ENCODE data around the gene TMEM30A.
A peak's percentile ranks its signal among the peaks of the same experiment; 100 is the strongest.

TMEM30A gene

DNA sequence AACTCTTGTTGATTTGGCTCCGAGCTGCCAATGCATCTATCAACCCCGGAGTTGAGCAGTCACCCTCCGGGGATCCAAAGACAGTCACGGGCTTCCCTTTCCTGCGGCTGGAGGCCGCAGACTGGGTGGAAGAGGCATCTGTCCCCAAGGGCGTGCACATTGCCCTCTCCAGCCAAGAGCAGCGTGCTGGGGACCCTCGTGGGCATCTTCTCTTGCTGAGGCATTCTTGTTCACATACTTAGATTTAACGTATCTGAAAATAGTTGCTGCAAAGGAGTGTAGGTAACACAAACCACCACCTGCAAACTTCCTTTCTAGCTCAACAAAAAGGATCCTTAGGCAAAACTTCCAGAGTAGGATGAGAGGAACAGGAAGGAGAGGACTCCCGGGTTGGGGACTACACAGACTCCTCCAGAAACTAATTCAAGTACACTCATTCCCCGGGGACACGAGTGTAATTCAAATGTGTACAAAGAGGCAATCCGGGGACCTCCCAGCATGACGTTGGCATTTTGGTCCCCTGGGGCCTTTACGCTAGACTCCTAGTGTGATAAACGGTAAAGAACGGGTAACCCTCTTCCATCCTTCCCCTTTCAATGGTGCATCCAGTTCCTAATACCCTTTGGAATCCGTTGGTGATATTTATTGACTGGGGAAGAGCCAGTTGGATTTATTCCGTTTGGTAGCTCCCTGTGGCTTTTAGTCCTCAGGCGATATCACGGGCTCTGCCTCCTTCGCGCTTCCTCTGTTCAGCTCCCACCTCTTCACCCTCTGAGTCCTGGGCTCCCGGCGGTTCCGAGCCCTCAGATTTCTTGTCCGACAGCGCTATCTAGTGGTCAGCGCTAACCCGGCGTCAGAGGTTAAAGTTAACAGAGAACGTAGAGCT is 76.1 kb downstream of the TMEM30A start:
- TF ChIP-seq, protein P1, sequence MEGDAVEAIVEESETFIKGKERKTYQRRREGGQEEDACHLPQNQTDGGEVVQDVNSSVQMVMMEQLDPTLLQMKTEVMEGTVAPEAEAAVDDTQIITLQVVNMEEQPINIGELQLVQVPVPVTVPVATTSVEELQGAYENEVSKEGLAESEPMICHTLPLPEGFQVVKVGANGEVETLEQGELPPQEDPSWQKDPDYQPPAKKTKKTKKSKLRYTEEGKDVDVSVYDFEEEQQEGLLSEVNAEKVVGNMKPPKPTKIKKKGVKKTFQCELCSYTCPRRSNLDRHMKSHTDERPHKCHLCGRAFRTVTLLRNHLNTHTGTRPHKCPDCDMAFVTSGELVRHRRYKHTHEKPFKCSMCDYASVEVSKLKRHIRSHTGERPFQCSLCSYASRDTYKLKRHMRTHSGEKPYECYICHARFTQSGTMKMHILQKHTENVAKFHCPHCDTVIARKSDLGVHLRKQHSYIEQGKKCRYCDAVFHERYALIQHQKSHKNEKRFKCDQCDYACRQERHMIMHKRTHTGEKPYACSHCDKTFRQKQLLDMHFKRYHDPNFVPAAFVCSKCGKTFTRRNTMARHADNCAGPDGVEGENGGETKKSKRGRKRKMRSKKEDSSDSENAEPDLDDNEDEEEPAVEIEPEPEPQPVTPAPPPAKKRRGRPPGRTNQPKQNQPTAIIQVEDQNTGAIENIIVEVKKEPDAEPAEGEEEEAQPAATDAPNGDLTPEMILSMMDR (IDR thresholded peaks at IDR 0.05; ENCODE audit: low read length, missing control alignments) = peak; percentile 87
- peak; percentile 88 for DNase-seq (ENCODE audit: low read depth)
- peak overlapping the region; percentile 24 for H3K4me3 ChIP-seq (replicated peaks; ENCODE audit: low read depth, low read length)

DNA sequence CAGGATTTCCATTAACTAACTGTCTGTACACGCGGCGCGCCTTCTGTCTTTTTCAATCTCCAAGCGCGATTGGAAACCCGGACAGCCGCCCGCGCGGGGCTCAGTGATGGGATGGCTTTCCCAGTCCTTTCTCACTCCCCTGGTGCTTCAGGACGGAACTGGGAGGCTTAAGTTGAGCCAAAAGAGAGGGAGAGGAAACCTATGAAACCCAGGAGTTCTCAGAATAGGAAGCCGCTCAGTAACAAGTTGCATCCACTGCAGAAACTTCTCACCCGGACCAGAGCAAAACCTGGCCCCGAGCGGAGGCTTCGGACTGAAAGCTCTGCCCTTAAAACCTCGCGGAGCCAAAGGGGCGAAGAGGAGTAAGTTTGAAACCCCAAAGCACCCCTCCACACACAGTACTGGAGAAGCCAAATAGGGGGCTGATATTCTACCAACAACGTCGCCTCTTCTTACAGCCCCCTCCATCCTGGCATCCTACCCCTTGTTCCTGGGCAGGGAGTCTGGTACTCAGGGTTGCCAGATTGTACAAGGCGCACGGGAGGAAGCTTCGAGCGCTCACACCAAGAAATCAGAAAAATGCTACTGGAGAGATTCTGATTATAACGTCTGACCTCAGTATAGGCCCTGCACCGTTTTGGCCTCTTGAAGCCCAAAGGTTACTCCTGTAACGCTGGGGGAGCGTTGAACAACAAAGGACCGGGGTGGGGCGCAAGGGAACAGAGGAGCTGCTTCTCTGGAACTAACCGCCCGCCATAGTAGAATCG is 77.8 kb downstream of the TMEM30A start:
- peak overlapping the region; percentile 67 for H3K4me3 ChIP-seq (replicated peaks; ENCODE audit: low read depth, low read length)
- TF ChIP-seq, protein P1 (IDR thresholded peaks at IDR 0.05; ENCODE audit: low read length, missing control alignments) = no peak
- DNase-seq (ENCODE audit: low read depth) = peak; percentile 43

DNA sequence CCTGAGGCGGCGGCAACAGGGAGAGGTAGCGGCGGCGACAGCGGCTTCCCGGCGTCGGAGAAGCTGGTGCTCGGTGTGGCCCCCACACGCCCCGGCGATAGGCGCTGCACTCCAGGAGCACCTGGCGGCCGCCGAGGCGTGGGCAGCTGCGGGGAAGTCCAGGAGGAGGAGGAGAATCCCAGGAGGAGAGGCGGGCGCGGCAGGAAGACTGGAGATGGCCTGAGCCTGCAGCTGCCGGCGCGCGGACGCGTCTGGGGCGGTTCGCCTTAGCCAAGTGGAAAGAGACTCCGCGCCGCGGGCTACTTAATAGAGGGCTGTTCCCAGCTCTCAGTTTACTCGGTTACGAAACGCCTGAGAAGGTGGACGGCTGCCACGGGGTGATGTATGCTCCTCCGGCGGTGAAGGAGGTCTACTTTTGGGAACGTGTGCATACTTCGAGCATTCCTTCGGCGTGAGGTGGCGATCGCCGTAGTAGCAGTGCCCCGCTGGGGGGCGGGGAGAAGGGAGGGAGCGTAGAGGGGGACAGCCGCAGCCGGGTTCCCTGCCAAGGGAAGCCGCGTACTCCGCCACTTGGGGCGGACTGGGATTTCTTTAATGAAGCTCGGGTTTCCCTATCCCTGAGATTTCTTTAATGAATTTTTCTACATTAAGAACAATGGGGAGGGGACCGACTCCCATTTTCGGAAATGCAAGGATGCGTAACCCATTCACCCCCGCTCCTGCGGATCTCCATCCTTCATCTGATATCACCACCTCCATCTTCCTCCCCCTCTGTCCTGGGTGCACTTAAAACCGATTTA is 78.6 kb downstream of the TMEM30A start, which contains the start of gene COL12A1:
COL12A1 (minus strand) TSS at position 278 of the 800 bp plus-strand sequence. CDS start 3,261 bp downstream, outside the sequence.
- DNase-seq (ENCODE audit: low read depth) = peak; percentile 99
- peak within 1 kb of the TSS; percentile 67 for H3K4me3 ChIP-seq (replicated peaks; ENCODE audit: low read depth, low read length)
- TF ChIP-seq, protein P1 (IDR thresholded peaks at IDR 0.05; ENCODE audit: low read length, missing control alignments) = peak; percentile 4

DNA sequence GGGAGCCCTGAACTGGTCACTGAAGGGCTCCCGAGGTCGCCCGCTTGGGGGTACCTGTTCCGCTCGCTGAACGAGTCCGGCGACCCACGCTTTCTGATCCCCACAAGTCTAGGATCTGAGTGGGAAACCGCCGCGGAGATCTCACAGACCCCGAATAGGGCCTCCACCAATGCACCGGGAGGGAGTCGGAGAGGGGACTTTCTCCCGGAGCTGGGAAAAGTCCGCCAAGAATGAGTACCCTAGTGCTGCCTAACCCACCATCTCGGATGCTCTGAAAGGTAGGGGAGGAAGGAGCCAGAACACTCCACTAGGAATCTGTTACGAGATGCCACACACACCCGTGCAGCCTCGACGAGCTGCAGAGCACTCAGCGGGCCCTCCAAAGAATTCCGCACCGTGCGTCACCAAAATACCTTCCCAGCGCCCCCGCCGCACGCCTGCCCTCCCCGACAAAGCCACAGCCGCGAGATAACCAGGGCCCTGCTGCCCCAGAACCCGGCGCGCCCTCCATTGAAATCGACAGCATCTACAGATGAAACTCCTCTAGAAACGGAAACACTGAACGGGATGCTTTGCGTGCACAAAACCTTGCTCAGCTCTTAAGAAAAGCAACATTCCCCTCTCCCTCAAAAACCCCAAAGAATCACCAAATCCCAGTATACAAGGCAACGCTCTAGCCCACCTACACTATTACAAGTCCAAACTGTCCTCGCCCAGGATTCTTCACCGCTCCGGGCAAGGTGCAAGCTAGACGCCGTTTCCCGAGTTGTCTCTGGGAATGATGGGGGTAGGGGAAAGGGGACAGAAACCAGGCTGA is 79.4 kb downstream of the TMEM30A start:
- TF ChIP-seq, protein P1 (IDR thresholded peaks at IDR 0.05; ENCODE audit: low read length, missing control alignments) = no peak
- DNase-seq (ENCODE audit: low read depth) = peak; percentile 79
- peak overlapping the region; percentile 67 for H3K4me3 ChIP-seq (replicated peaks; ENCODE audit: low read depth, low read length)

DNA sequence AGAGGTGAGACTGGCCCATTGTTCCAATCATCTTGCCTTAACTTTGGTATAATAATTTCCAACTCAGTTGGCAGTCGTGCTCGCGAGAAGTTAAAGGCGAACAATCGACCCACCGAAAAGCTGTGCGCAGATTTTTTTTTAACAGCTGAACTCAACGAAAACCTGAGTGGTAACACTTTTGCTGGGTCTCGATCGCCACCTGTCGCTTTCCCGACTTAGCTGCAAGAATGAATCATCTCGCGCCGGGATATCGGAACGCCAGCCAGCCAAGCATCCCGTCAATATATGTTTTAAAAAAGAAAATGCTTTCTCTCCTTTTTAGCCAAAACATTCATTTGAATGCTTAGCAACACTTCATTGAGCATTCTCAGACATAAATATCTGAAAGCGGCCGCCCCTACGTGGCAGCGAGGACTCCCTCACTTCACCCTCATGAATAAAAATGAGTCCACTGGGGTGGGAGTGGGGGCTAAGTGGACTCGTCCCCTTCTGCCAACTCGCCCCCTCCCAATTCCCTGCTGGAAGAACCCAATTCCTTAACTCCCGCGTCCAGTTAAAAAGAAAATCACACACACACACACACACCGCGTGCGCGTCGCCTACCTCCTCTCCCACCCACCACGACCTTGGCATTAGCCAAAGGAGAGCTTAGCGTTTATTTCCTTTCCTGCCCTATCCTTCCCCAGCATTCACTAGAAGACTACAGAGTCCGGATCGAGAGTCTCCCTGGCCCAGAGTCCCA is 80.2 kb downstream of the TMEM30A start:
- peak; percentile 97 for DNase-seq (ENCODE audit: low read depth)
- peak overlapping the region; percentile 67 for H3K4me3 ChIP-seq (replicated peaks; ENCODE audit: low read depth, low read length)
- TF ChIP-seq, protein P1 (IDR thresholded peaks at IDR 0.05; ENCODE audit: low read length, missing control alignments) = peak; percentile 81
